Liver (tissue), 9 donors: ENCODE results near the gene UBE2C. TPM values are rescaled to one million over a fixed set of nuclear protein-coding genes. Genes with fewer than 3 reads are reported as not detected.

ENCODE experiments used
- DNase-seq: peaks from one replicate; pipeline ENCODE4 v3.0.0-alpha.2; 2017; ENCODE audit warnings: low spot score
- H3K27ac ChIP-seq, 2 donors: one replicate each; pipeline ENCODE4 v1.7.0; 2013; ENCODE audit warnings: inconsistent platforms in 2 of 2, low read length in 2 of 2, control low read depth in 1 of 2, low read depth in 1 of 2, mild to moderate bottlenecking in 1 of 2
- H3K27me3 ChIP-seq, 4 donors: one replicate each; pipeline versions ENCODE4 v1.6.1 to v1.7.0; 2013; ENCODE audit warnings: low read length in 3 of 4, inconsistent platforms in 1 of 4, mild to moderate bottlenecking in 1 of 4, moderate library complexity in 1 of 4; ENCODE audit not compliant: control insufficient read depth in 4 of 4, insufficient read depth in 4 of 4
- H3K36me3 ChIP-seq, 4 donors: one replicate each; pipeline versions ENCODE4 v1.6.1 to v1.7.0; 2013; ENCODE audit warnings: low read length in 3 of 4, mild to moderate bottlenecking in 3 of 4, low read depth in 1 of 4, moderate library complexity in 1 of 4; ENCODE audit not compliant: control insufficient read depth in 4 of 4, insufficient read depth in 3 of 4
- H3K4me1 ChIP-seq, 4 donors: one replicate each; pipeline versions ENCODE4 v1.6.1 to v1.7.0; 2013; ENCODE audit warnings: low read length in 3 of 4, mild to moderate bottlenecking in 3 of 4, moderate library complexity in 1 of 4; ENCODE audit not compliant: control insufficient read depth in 4 of 4, insufficient read depth in 4 of 4
- H3K4me3 ChIP-seq, 3 donors: one replicate each; pipeline versions ENCODE4 v1.6.1 to v1.7.0; 2013; ENCODE audit warnings: low read length in 3 of 3, control low read depth in 1 of 3, low read depth in 1 of 3, mild to moderate bottlenecking in 1 of 3
- H3K9ac ChIP-seq, 2 donors: one replicate each; pipeline ENCODE4 v1.7.0; 2013; ENCODE audit warnings: low read length in 2 of 2, mild to moderate bottlenecking in 2 of 2, moderate library complexity in 2 of 2, control low read depth in 1 of 2, low read depth in 1 of 2
- H3K9me3 ChIP-seq, 4 donors: one replicate each; pipeline versions ENCODE4 v1.6.1 to v1.7.0; 2013; ENCODE audit warnings: low read length in 3 of 4; ENCODE audit not compliant: control insufficient read depth in 4 of 4
- EGR1 ChIP-seq, 2 donors: IDR thresholded peaks; 2 replicates each; pipeline ENCODE4 v1.6.1; 2016 to 2018; ENCODE audit warnings: antibody characterized with exemption in 2 of 2, low read depth in 2 of 2
- FOXA1 ChIP-seq: IDR thresholded peaks from 2 replicates; pipeline ENCODE4 v1.6.1; 2016; ENCODE audit warnings: antibody characterized with exemption
- FOXA2 ChIP-seq: IDR thresholded peaks from 2 replicates; pipeline ENCODE4 v1.6.1; 2016; ENCODE audit warnings: antibody characterized with exemption
- GABPA ChIP-seq, 2 donors: IDR thresholded peaks in 1 of 2; conservative IDR thresholded peaks in 1 of 2; 2 replicates each; pipeline ENCODE4 v1.6.1; 2016; ENCODE audit warnings: antibody characterized with exemption in 2 of 2, mild to moderate bottlenecking in 1 of 2, moderate library complexity in 1 of 2
- HNF4A ChIP-seq, 2 donors: conservative IDR thresholded peaks; 2 replicates each; pipeline ENCODE4 v1.6.1; 2016; ENCODE audit warnings: antibody characterized with exemption in 2 of 2, mild to moderate bottlenecking in 2 of 2
- HNF4G ChIP-seq: IDR thresholded peaks from 2 replicates; pipeline ENCODE4 v1.6.1; 2016; ENCODE audit warnings: antibody characterized with exemption
- JUND ChIP-seq, 2 donors: IDR thresholded peaks; 2 replicates each; pipeline ENCODE4 v1.6.1; 2016; ENCODE audit warnings: antibody characterized with exemption in 2 of 2
- NR2F2 ChIP-seq: IDR thresholded peaks from 2 replicates; pipeline ENCODE4 v1.6.1; 2016; ENCODE audit warnings: antibody characterized with exemption
- RAD21 ChIP-seq, 2 donors: IDR thresholded peaks; 2 replicates each; pipeline ENCODE4 v1.6.1; 2016; ENCODE audit warnings: antibody characterized with exemption in 2 of 2, mild to moderate bottlenecking in 2 of 2
- RXRA ChIP-seq, 2 donors: IDR thresholded peaks; 2 replicates each; pipeline ENCODE4 v1.6.1; 2017 to 2018; ENCODE audit warnings: antibody characterized with exemption in 2 of 2, mild to moderate bottlenecking in 1 of 2
- SP1 ChIP-seq: IDR thresholded peaks from 2 replicates; pipeline ENCODE4 v1.6.1; 2018; ENCODE audit warnings: antibody characterized with exemption, mild to moderate bottlenecking
- YY1 ChIP-seq: IDR thresholded peaks from 2 replicates; pipeline ENCODE4 v1.6.1; 2016; ENCODE audit warnings: antibody characterized with exemption, mild to moderate bottlenecking
- WGBS: extraction: QIAGEN DNeasy Blood & Tissue Kit; methylation state at CpG from one replicate; pipeline ENCODE4 v1.1.7; 2013; 5-methylcytosine and 5-hydroxymethylcytosine counted together
- polyA plus RNA-seq, 2 donors: library from polyadenylated mRNA; stranded (reverse) in 1 of 2; unstranded in 1 of 2; fragments of 200-250 nt in 1 of 2; fragments of >200 nt in 1 of 2; fragmentation: Nextera tagmentation in 1 of 2; extraction: Ambion mirVana in 1 of 2; gene quantifications; one replicate each; pipeline versions ENCODE4 v1.2.1 to v1.2.3, GENCODE V29; 2013 to 2015
- total RNA-seq, 2 donors: library from RNA; depleted of rRNA; stranded (reverse); fragments of >200 nt; gene quantifications; one replicate each; pipeline ENCODE4 v1.2.3, GENCODE V29; 2014
- TF ChIP-seq, protein P1 (sequence below): IDR thresholded peaks from 2 replicates; pipeline ENCODE4 v1.6.1; 2016; ENCODE audit warnings: antibody characterized with exemption, mild to moderate bottlenecking
- TF ChIP-seq, protein P2 (sequence below): fragments of 150-350 bp; IDR thresholded peaks from 2 replicates; pipeline ENCODE4 v1.5.1; 2017; ENCODE audit warnings: improper control_type of control experiment, low read depth, low read length; ENCODE audit not compliant: missing input control
- TF ChIP-seq, protein P3 (sequence below): IDR thresholded peaks from 2 replicates; pipeline ENCODE4 v1.6.1; 2016; ENCODE audit warnings: antibody characterized with exemption
- TF ChIP-seq, protein P4 (sequence below): IDR thresholded peaks from 2 replicates; pipeline ENCODE4 v1.6.1; 2016; ENCODE audit warnings: antibody characterized with exemption
- donor health status: healthy.
- donor health status: healthy.
- donor health status: healthy.
- donor health status: healthy.
- donor health status: healthy.

UBE2C gene
- total and polyA plus RNA-seq, 4 donors = 2.7 to 27.6 (median 8.1) TPM; not detected in 1

DNA sequence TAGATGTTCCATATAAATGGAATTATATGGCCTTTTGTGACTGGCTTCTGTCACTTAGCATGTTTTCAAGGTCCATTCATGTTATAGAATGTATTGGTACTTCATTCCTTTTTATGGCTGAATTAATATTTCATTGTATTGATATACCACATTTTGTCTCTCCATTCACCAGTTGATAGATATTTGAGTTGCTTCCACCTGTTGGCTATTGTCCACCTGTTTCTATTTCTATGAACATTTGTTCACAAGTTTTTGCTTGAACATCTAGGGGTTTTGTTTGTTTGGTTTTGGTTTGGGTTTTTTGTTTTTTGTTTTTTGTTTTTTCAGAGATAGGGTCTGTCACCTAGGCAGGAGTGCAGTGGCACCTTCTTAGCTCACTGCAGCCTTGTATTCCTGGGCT, 44.0 kb upstream of the UBE2C start:
- Histone ChIP-seq H3K9ac (no peak overlapping the region), H3K9me3 (no peaks in the 10 kb centered on the region), H3K27me3 (no peaks in the 10 kb centered on the region), H3K4me1 (peaks cover 0 to 7% (median 4%) of the 10 kb centered on the region in 4 donors), H3K4me3 (no peak overlapping the region), H3K36me3 (no peaks in the 10 kb centered on the region), H3K27ac (no peak overlapping the region)
- DNase-seq = no peak
- TF ChIP-seq RXRA (IDR thresholded peaks at IDR 0.05) = no peak
- TF ChIP-seq, protein P1, sequence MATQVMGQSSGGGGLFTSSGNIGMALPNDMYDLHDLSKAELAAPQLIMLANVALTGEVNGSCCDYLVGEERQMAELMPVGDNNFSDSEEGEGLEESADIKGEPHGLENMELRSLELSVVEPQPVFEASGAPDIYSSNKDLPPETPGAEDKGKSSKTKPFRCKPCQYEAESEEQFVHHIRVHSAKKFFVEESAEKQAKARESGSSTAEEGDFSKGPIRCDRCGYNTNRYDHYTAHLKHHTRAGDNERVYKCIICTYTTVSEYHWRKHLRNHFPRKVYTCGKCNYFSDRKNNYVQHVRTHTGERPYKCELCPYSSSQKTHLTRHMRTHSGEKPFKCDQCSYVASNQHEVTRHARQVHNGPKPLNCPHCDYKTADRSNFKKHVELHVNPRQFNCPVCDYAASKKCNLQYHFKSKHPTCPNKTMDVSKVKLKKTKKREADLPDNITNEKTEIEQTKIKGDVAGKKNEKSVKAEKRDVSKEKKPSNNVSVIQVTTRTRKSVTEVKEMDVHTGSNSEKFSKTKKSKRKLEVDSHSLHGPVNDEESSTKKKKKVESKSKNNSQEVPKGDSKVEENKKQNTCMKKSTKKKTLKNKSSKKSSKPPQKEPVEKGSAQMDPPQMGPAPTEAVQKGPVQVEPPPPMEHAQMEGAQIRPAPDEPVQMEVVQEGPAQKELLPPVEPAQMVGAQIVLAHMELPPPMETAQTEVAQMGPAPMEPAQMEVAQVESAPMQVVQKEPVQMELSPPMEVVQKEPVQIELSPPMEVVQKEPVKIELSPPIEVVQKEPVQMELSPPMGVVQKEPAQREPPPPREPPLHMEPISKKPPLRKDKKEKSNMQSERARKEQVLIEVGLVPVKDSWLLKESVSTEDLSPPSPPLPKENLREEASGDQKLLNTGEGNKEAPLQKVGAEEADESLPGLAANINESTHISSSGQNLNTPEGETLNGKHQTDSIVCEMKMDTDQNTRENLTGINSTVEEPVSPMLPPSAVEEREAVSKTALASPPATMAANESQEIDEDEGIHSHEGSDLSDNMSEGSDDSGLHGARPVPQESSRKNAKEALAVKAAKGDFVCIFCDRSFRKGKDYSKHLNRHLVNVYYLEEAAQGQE = no peak
- TF ChIP-seq FOXA2 = no peak
- TF ChIP-seq JUND (IDR thresholded peaks at IDR 0.05) = no peak
- no peak for TF ChIP-seq YY1
- no peak for TF ChIP-seq EGR1 (IDR thresholded peaks at IDR 0.05; ENCODE audit: low read depth in 2 of 2)

DNA sequence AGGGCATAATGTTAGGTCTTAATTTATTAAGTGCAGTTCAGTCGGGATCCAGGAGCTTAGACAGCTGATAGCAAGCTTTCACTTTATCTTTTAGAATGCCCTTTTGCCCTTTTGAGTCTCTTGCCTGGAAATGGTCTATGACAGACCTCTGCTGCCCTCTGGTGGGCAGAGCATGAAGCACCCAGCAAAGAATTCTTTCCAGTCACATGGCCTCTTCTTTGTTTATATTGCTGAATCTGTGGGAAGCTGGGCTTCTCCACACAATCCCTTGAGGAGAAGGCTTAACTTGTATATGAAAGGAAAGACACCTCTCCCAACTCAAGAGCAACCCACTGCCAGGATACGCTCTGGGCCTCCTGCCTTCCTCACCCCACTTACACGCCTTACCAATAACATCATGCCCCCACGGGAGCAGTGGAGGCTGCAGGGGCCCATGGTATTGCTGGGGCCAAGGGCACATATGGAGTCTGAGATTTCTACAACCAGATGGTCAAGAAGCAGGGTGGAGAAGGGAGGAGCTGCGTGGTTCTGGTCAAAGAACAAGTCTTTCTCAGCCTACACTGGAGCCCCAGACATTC, 41.2 kb upstream of the UBE2C start:
- TF ChIP-seq, protein P2, sequence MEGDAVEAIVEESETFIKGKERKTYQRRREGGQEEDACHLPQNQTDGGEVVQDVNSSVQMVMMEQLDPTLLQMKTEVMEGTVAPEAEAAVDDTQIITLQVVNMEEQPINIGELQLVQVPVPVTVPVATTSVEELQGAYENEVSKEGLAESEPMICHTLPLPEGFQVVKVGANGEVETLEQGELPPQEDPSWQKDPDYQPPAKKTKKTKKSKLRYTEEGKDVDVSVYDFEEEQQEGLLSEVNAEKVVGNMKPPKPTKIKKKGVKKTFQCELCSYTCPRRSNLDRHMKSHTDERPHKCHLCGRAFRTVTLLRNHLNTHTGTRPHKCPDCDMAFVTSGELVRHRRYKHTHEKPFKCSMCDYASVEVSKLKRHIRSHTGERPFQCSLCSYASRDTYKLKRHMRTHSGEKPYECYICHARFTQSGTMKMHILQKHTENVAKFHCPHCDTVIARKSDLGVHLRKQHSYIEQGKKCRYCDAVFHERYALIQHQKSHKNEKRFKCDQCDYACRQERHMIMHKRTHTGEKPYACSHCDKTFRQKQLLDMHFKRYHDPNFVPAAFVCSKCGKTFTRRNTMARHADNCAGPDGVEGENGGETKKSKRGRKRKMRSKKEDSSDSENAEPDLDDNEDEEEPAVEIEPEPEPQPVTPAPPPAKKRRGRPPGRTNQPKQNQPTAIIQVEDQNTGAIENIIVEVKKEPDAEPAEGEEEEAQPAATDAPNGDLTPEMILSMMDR = peak; percentile 99
- TF ChIP-seq, protein P1 = peak; percentile 25
- TF ChIP-seq, protein P3, sequence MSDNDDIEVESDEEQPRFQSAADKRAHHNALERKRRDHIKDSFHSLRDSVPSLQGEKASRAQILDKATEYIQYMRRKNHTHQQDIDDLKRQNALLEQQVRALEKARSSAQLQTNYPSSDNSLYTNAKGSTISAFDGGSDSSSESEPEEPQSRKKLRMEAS = no peak
- peak; percentile 54 for TF ChIP-seq HNF4G
- no peak for TF ChIP-seq YY1
- TF ChIP-seq GABPA (IDR thresholded peaks at IDR 0.05 in 1 of 2, conservative IDR thresholded peaks at IDR 0.05 in 1 of 2) = no peak
- no peak for TF ChIP-seq EGR1 (IDR thresholded peaks at IDR 0.05; ENCODE audit: low read depth in 2 of 2)
- TF ChIP-seq, protein P4, sequence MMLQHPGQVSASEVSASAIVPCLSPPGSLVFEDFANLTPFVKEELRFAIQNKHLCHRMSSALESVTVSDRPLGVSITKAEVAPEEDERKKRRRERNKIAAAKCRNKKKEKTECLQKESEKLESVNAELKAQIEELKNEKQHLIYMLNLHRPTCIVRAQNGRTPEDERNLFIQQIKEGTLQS = peak; percentile 23
- TF ChIP-seq RXRA (IDR thresholded peaks at IDR 0.05) = peak; percentile 23 to 50
- peak; percentile 81 to 88 for TF ChIP-seq HNF4A (conservative IDR thresholded peaks at IDR 0.05)
- TF ChIP-seq FOXA1 = no peak
- TF ChIP-seq JUND (IDR thresholded peaks at IDR 0.05) = peak in 1 of 2 donors; percentile 15
- peak; percentile 76 for TF ChIP-seq SP1
- peak; percentile 97 for TF ChIP-seq NR2F2
- peak; percentile 74 for TF ChIP-seq FOXA2
- TF ChIP-seq RAD21 (IDR thresholded peaks at IDR 0.05) = peak; percentile 99
- peak overlapping the region in 1 of 2 donors; percentile 47 for H3K27ac ChIP-seq
- no peaks in the 10 kb centered on the region for H3K36me3 ChIP-seq
- peak overlapping the region in 1 of 2 donors; percentile 95 for H3K9ac ChIP-seq
- peak; percentile 85 for DNase-seq
- peaks cover 0 to 7% (median 4%) of the 10 kb centered on the region in 4 donors for H3K4me1 ChIP-seq
- no peaks in the 10 kb centered on the region for H3K27me3 ChIP-seq
- 30% methylated on average over 5 of the region's 5 CpGs for WGBS
- no peak overlapping the region for H3K4me3 ChIP-seq
- no peaks in the 10 kb centered on the region for H3K9me3 ChIP-seq
